Measurements from ENCODE around the gene TRAP1.

Gene TRAP1

DNA sequence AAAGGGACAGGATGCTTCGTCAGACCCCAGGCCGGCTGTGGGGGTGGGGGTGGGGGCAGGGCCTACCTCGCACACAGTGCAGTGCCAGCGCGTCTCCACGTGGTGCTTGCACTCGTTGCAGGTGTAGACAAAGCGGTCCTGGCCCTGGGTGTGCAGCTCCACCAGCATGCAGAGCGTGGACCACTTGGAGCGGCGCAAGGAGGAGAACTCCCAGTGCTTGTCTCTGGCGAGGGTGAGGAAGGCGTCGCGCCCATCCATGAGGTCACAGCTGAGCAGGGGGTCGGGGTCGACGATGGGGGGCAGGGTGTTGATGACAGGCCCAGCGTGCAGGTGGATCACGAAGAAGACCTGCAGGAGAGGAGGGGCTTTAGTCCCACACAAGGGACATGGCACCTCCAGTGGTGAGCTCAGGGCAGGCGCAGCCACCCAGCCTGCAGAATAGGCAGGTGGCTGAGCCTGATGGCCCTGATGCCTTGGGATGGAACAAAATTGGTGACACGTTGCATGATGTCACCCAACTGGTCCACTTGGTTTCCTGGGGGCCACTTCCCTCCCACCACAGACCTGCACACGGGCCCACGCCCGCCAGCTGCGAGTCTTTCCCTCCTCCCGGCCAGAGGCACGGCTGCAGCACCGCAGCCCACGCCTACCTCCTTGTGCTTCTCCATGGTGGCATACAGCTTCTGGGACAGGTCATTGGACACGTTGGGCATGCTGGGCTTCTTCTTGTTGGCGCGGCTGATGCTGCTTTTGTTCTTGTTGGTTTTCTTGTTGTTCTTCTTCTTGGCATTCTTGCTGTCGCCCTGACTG lies 14.0 kb upstream of the TRAP1 start:
- TF ChIP-seq, protein P1, sequence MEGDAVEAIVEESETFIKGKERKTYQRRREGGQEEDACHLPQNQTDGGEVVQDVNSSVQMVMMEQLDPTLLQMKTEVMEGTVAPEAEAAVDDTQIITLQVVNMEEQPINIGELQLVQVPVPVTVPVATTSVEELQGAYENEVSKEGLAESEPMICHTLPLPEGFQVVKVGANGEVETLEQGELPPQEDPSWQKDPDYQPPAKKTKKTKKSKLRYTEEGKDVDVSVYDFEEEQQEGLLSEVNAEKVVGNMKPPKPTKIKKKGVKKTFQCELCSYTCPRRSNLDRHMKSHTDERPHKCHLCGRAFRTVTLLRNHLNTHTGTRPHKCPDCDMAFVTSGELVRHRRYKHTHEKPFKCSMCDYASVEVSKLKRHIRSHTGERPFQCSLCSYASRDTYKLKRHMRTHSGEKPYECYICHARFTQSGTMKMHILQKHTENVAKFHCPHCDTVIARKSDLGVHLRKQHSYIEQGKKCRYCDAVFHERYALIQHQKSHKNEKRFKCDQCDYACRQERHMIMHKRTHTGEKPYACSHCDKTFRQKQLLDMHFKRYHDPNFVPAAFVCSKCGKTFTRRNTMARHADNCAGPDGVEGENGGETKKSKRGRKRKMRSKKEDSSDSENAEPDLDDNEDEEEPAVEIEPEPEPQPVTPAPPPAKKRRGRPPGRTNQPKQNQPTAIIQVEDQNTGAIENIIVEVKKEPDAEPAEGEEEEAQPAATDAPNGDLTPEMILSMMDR (conservative IDR thresholded peaks at IDR 0.05; ENCODE audit: low read length), result no peak
- no peak for DNase-seq (ENCODE audit: low read depth)
- H3K4me3 ChIP-seq (ENCODE audit: low read length), result no peak overlapping the region

DNA sequence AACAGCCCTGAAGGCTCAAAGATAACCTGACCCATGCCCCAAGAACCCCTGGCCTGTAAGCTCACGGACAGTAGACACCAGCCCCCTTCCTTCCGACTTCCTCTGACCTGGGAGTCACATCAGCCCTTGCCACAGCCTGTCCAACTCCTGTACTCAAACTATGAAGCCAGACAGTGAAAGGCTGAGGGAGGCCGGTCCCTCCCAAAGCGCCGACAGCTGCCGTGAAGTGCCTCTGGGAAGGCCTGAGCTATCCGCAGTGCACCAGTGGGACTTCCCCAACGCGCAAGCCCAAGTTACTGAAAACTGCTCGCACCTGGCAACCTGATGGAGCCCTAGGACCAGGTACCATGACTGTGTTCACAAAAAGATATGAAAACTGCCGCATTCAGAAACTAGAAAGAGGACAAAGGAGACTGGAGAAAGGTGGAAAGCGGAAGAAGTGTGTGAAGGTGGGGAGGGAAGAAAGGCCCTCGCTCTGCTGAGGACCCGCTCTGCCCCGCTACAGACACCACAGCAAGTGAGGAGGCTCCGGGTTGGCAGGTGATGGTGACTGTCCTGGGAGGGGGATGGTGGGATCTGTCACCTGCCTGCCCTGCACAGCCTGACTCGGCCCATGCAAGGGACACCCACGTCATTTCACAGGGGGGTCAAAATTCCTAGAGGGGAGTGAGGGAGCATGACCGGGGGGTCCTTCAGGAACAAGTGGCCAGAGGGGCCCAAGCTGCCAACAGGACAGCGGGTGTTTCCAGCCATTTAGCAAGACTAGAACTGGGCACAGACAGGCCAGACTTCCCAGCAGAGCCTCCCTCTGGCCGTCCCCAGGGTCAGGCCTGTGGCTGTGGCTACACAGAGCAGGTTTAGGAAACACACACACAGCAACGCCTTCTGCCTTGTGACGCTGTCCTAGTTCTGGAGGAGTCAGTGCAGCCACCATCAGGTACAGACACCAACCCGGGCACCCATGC lies 13.1 kb upstream of the TRAP1 start:
- H3K4me3 ChIP-seq (ENCODE audit: low read length), result no peak overlapping the region
- TF ChIP-seq, protein P1 (conservative IDR thresholded peaks at IDR 0.05; ENCODE audit: low read length), result no peak
- no peak for DNase-seq (ENCODE audit: low read depth)

DNA sequence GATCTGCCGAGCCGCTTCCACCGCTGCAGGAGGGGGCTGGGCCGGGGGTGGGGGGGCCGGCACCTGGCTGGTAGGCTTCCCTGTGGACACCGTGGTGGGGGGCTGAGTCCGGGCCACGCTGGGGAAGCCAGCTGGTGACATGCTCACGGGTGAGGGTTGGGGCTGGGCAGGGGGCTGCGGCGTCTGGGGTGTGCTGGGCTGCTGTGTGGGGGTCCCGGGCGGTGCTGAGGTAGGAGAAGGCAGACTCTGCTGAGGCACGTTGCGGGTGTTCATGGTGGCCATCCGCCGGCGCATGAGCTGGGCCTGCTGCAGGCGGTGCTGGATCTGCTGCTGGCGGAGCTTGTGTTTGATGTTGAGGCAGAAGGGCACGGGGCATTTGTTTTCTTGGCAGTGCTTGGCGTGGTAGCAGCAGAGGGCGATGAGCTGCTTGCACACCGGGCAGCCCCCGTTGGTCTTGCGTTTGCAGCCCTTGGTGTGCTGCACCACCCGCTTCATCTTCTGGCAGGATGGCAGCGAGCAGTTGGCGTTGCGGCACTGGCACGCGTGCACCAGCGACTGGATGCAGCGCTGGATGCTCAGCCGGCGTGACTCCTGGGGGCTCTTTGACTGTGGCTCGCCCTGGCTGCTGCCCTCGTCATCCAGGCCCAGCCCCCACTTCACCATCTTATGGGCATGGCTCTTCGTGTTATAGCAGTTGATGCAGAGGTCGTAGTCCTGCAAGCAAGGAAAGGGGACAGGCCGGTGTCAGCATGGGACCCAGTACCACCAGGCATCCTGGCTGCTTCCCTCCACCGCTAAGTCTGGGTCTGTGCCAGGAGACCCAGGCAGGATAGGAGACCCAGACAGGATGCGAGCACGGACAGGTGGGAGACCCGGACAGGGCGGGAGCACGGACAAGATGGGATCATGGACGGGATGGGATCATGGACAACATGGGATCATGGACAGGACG lies 12.1 kb upstream of the TRAP1 start:
- TF ChIP-seq, protein P1 (conservative IDR thresholded peaks at IDR 0.05; ENCODE audit: low read length), result no peak
- DNase-seq (ENCODE audit: low read depth), result no peak

GRCh38 chr16:3728424-3729160 lies 11.3 kb upstream of the TRAP1 start:
- TF ChIP-seq, protein P1 (conservative IDR thresholded peaks at IDR 0.05; ENCODE audit: low read length), result no peak
- no peak overlapping the region for H3K4me3 ChIP-seq (ENCODE audit: low read length)
- no peak for DNase-seq (ENCODE audit: low read depth)

More for the DNA sequence above, 12.1 kb upstream of the TRAP1 start:
- no peak overlapping the region for H3K4me3 ChIP-seq (ENCODE audit: low read length)

DNA sequence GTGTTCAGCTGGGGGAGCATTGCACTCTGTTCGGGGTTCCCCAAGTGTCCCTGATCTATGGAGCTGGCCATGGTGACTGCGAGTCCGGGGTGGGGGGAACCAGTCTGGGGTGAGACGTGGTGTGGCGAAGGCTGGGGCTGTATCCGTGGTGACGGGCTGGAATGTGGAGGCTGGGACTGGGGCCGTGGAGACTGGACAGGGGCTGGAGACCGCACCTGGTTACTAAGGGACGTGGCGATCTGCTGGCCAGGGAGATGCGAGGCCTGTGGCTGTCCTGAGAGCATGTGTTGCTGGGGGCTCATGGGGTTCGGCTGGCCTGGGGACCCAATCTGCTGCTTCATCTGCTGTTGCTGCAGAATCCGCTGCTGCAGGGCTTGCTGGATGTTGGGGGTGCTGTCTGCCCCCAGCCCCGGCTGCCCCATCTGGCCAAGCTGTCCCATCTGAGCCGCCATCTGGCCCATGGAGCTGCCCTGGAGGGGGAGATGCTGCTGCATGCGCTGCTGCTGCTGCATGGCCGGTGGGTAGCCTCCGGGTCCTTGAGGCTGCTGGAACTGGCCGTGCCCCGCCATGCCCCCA lies 10.6 kb upstream of the TRAP1 start:
- no peak overlapping the region for H3K4me3 ChIP-seq (ENCODE audit: low read length)
- TF ChIP-seq, protein P1 (conservative IDR thresholded peaks at IDR 0.05; ENCODE audit: low read length), result no peak
- DNase-seq (ENCODE audit: low read depth), result no peak

Measured in AG10803 (cell line).